B cell (primary cell): ENCODE data around the gene SLC7A1. TPM values are rescaled to one million over a fixed set of nuclear protein-coding genes. Genes with fewer than 3 reads are reported as not detected.

Source experiments
- ATAC-seq: fragments of 200-7000 bp; cut with Tn5 transposase; one replicate; pipeline ENCODE4 v1.10.0; 2021; ENCODE audit warnings: low read depth, mild to moderate bottlenecking, moderate number of reproducible peaks, moderate library complexity
- CTCF ChIA-PET: fragments of 350-600 bp; sonication (Branson Sonifier 250); formaldehyde crosslinking; loops from one replicate; lab custom pipeline; 2021; ENCODE audit warnings: antibody characterized with exemption, inconsistent platforms; lab: Charles Lee
- POLR2A ChIA-PET: fragments of 350-600 bp; sonication (Branson Sonifier 250); formaldehyde crosslinking; loops from one replicate; lab custom pipeline; 2021; ENCODE audit warnings: antibody characterized with exemption; lab: Charles Lee
- DNase-seq: peaks from one replicate; pipeline ENCODE4 v3.0.0; 2013
- H2AFZ ChIP-seq: 2 replicates; pipeline ENCODE4 v1.6.1; 2012; ENCODE audit warnings: mild to moderate bottlenecking, low read depth, low read length; ENCODE audit not compliant: insufficient read depth, poor library complexity, severe bottlenecking
- H3K27ac ChIP-seq, 2 donors: 1 replicate in 1 of 2; 2 replicates in 1 of 2; pipeline ENCODE4 v1.5.1; 2012 to 2013; ENCODE audit warnings: low read length in 2 of 2, mild to moderate bottlenecking in 2 of 2, moderate library complexity in 1 of 2
- H3K27me3 ChIP-seq, 4 experiments: fragments of 200-600 bp in 1 of 4; sonication (generic) in 1 of 4; replicated peaks in 1 of 4; 1 replicate in 2 of 4; 2 replicates in 2 of 4; pipeline versions ENCODE4 v1.6.1 to v1.7.0; 2013 to 2016; ENCODE audit warnings: low read length in 3 of 4, mild to moderate bottlenecking in 2 of 4, mixed read lengths in 1 of 4, moderate library complexity in 1 of 4; ENCODE audit not compliant: insufficient read depth in 4 of 4, control insufficient read depth in 3 of 4; ENCODE audit errors: control extremely low read depth in 1 of 4
- H3K36me3 ChIP-seq, 2 experiments: replicated peaks in 1 of 2; 1 replicate in 1 of 2; 2 replicates in 1 of 2; pipeline versions ENCODE4 v1.6.1 to v1.7.1; 2013; ENCODE audit warnings: low read length in 1 of 2; ENCODE audit not compliant: insufficient read depth in 2 of 2, control insufficient read depth in 1 of 2; ENCODE audit errors: control extremely low read depth in 1 of 2, extremely low read depth in 1 of 2
- H3K4me1 ChIP-seq, 2 donors: fragments of 200-600 bp in 1 of 2; sonication (generic) in 1 of 2; 1 replicate in 1 of 2; 2 replicates in 1 of 2; pipeline versions ENCODE4 v1.5.1 to v1.6.1; 2013 to 2017; ENCODE audit warnings: low read length in 2 of 2; ENCODE audit not compliant: control insufficient read depth in 2 of 2, insufficient read depth in 2 of 2
- H3K4me2 ChIP-seq: replicated peaks from 2 replicates; pipeline ENCODE3; 2012; ENCODE audit warnings: mild to moderate bottlenecking, low read depth, low read length; ENCODE audit not compliant: poor library complexity, severe bottlenecking
- H3K4me3 ChIP-seq, 5 experiments: fragments of 200-600 bp in 1 of 5; sonication (generic) in 1 of 5; 1 replicate in 3 of 5; 2 replicates in 2 of 5; pipeline versions ENCODE4 v1.5.1 to v1.7.0; 2011 to 2016; ENCODE audit warnings: low read length in 4 of 5, mild to moderate bottlenecking in 4 of 5, low read depth in 2 of 5, control low read depth in 1 of 5, moderate library complexity in 1 of 5; ENCODE audit not compliant: insufficient read depth in 1 of 5; ENCODE audit errors: control extremely low read depth in 1 of 5, extremely low read depth in 1 of 5
- H3K79me2 ChIP-seq: fragments of 200-600 bp; sonication (generic); one replicate; pipeline ENCODE4 v1.6.0; 2016; ENCODE audit warnings: low read length; ENCODE audit not compliant: control insufficient read depth, insufficient read depth
- H3K9ac ChIP-seq: fragments of 200-600 bp; sonication (generic); 2 replicates; pipeline ENCODE4 v1.6.1; 2017; ENCODE audit warnings: mild to moderate bottlenecking, low read length, moderate library complexity
- H3K9me3 ChIP-seq, 3 donors: one replicate each; pipeline versions ENCODE4 v1.6.1 to v1.7.1; 2013; ENCODE audit warnings: low read length in 2 of 3; ENCODE audit not compliant: control insufficient read depth in 2 of 3, insufficient read depth in 1 of 3; ENCODE audit errors: control extremely low read depth in 1 of 3
- H4K20me1 ChIP-seq: 2 replicates; pipeline ENCODE4 v1.6.0; 2012; ENCODE audit warnings: mild to moderate bottlenecking, low read length; ENCODE audit not compliant: insufficient read depth, control insufficient read depth, poor library complexity, severe bottlenecking
- H3K27ac Mint-ChIP-seq: one replicate; pipeline ENCODE4 v1.8.0; 2021; ENCODE audit warnings: mixed read lengths
- H3K27me3 Mint-ChIP-seq: one replicate; pipeline ENCODE4 v1.8.0; 2021; ENCODE audit warnings: mixed read lengths
- H3K4me1 Mint-ChIP-seq: one replicate; pipeline ENCODE4 v1.8.0; 2021; ENCODE audit warnings: mixed read lengths
- H3K4me3 Mint-ChIP-seq: one replicate; pipeline ENCODE4 v1.8.0; 2021; ENCODE audit warnings: mixed read lengths
- H3K9me3 Mint-ChIP-seq: one replicate; pipeline ENCODE4 v1.8.0; 2022; ENCODE audit warnings: mixed read lengths; ENCODE audit not compliant: insufficient read depth
- CTCF ChIP-seq: fragments of 200-600 bp; IDR thresholded peaks from one replicate; pipeline ENCODE4 v1.8.0; 2022; ENCODE audit warnings: antibody characterized with exemption, mild to moderate bottlenecking
- EZH2 ChIP-seq: IDR thresholded peaks from 2 replicates; pipeline ENCODE4 v1.6.1; 2012; ENCODE audit warnings: borderline replicate concordance, low read depth, mild to moderate bottlenecking, moderate library complexity, low read length; ENCODE audit not compliant: insufficient read depth, poor library complexity, severe bottlenecking
- WGBS: methylation state at CpG from one replicate; pipeline ENCODE4 v1.1.5; 2013; ENCODE audit warnings: missing lambda C conversion rate; ENCODE audit not compliant: insufficient coverage; 5-methylcytosine and 5-hydroxymethylcytosine counted together
- intact Hi-C: fragments of 100-400 bp; cut with micrococcal nuclease; formaldehyde crosslinking; loops from one replicate; pipeline ENCODE4 v1.10.0; 2022
- polyA plus RNA-seq: library from polyadenylated mRNA; depleted of rRNA; stranded (reverse); fragments of >200 nt; gene quantifications from 2 replicates; pipeline ENCODE4 v1.2.3, GENCODE V29; 2012
- total RNA-seq, 2 donors: library from RNA; stranded (reverse); fragments of 120-200 nt in 1 of 2; gene quantifications; 1 replicate in 1 of 2; 2 replicates in 1 of 2; pipeline versions ENCODE4 v1.2.3 to v1.2.4, GENCODE V29; 2013 to 2022

SLC7A1 gene
- total and polyA plus RNA-seq, 2 donors (not counting 1 experiment from before 2014, with no cell fraction given), result 3.3 to 23.1 TPM

GRCh38 chr13:29487466-29488454 lies 107.7 kb downstream of the SLC7A1 start:
- no peak overlapping the region for H3K27ac ChIP-seq
- H3K4me3 ChIP-seq, result no peak overlapping the region
- ChIA-PET CTCF (interaction anchor here (0.7 kb wide), 1 partner anchor 655 kb away, joined by 4 read pairs; no protein-coding TSS in a partner anchor), POLR2A (no interaction called here)
- H3K9me3 ChIP-seq, result no peaks in the 10 kb centered on the region
- peaks cover 10 to 19% of the 10 kb centered on the region in 2 donors for H3K4me1 ChIP-seq
- no peak overlapping the region for H2AFZ ChIP-seq
- Mint-ChIP-seq H3K27ac (no peak overlapping the region), H3K4me3 (no peak overlapping the region), H3K27me3 (peaks cover 17% of the 10 kb centered on the region), H3K9me3 (no peaks in the 10 kb centered on the region), H3K4me1 (peaks cover 13% of the 10 kb centered on the region)
- WGBS, result 92% methylated on average over 11 of the region's 22 CpGs
- no peaks in the 10 kb centered on the region for H4K20me1 ChIP-seq
- TF ChIP-seq CTCF (no peak), EZH2 (no peak)
- H3K4me2 ChIP-seq, result no peak overlapping the region
- intact Hi-C loops, result no loop called here
- no peak for DNase-seq
- H3K27me3 ChIP-seq, result peaks cover 0 to 7% (median 1%) of the 10 kb centered on the region in 4 experiments
- no peak overlapping the region for H3K9ac ChIP-seq
- H3K36me3 ChIP-seq, result no peaks in the 10 kb centered on the region
- H3K79me2 ChIP-seq, result no peaks in the 10 kb centered on the region
- ATAC-seq, result no peak

GRCh38 chr13:29486551-29486950 lies 108.9 kb downstream of the SLC7A1 start:
- no peak overlapping the region for H3K4me3 ChIP-seq
- no peak overlapping the region for H2AFZ ChIP-seq
- no peak overlapping the region for H3K9ac ChIP-seq
- H3K4me3 Mint-ChIP-seq, result no peak overlapping the region
- no peaks in the 10 kb centered on the region for H3K79me2 ChIP-seq
- H3K4me2 ChIP-seq, result no peak overlapping the region
- CTCF ChIA-PET, result interaction anchor here (0.6 kb wide), 1 partner anchor 42 kb away, joined by 3 read pairs; no protein-coding TSS in a partner anchor
- WGBS, result 50% methylated on average over 1 of the region's 3 CpGs
- no peaks in the 10 kb centered on the region for H4K20me1 ChIP-seq
- H3K27me3 Mint-ChIP-seq, result peaks cover 17% of the 10 kb centered on the region
- no peak overlapping the region for H3K27ac ChIP-seq
- no peaks in the 10 kb centered on the region for H3K36me3 ChIP-seq
- intact Hi-C loops, result no loop called here
- POLR2A ChIA-PET, result no interaction called here
- H3K27me3 ChIP-seq, result peaks cover 0 to 7% (median 1%) of the 10 kb centered on the region in 4 experiments
- H3K9me3 Mint-ChIP-seq, result no peaks in the 10 kb centered on the region
- DNase-seq (no peak), ATAC-seq (no peak)
- no peak for TF ChIP-seq CTCF
- H3K27ac Mint-ChIP-seq, result no peak overlapping the region
- H3K4me1 Mint-ChIP-seq, result peaks cover 14% of the 10 kb centered on the region
- peaks cover 10 to 19% of the 10 kb centered on the region in 2 donors for H3K4me1 ChIP-seq
- no peaks in the 10 kb centered on the region for H3K9me3 ChIP-seq
